Measurements from ENCODE around the gene SARDH. TPM values are rescaled to one million over a fixed set of nuclear protein-coding genes. Genes with fewer than 3 reads are reported as not detected.

The SARDH gene
- total RNA-seq, 4 donors from 2014 or later, result 2.9 to 16.4 (median 5.9) TPM

DNA sequence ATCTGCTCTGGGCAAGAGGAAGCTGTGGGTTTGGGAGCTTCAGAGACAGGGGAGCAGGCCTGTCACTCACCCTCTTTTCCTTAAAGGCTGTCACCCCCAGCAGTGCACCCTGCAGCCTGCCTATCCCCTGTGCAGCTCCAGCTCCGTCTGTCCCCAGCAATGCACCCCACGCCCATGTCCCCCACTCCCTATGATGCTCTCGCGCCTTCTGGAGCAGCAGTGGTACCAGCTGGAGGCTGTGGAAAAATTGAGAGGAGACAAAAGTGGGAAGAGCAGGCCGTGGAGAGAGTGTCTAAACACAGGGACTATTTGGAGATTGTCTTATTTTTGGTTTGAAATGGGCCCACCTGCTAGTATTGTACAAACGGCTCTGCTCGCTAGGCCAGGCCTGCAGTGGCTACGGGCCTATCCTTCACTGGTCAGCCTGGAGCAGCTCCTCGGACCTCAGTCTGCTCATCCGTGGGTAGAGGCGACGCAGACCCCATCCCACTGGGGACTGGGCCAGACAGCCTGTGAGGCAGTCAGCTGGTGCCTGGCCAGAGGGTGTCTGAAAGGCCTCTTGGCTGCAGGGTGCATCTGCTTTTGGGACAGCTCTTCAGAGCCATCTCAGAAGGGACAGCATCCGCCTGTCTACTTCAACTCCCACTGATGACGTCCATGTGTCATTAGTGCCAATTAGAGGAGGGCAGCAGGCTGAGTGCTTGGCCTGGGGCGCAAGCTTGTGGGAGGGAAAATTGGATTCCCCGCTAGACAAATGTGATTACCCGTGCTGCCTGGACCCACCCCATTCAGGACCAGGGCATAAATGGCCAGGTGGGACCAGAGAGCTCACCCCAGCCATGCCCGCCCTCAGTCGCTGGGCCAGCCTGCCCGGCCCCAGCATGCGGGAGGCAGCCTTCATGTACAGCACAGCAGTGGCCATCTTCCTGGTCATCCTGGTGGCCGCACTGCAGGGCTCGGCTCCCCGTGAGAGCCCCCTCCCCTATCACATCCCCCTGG is 102.3 kb downstream of the SARDH start, which contains the start of gene DBH:
DBH (plus strand) TSS at position 831 of the 999 bp plus-strand sequence; CDS start at position 840, 9 bp downstream.
- no peaks in the 10 kb centered on the region for H3K4me1 ChIP-seq
- H3K27ac ChIP-seq, result no peak within 1 kb of the TSS
- H3K9me3 ChIP-seq, result no peaks in the 10 kb centered on the region
- H3K36me3 ChIP-seq, result no peaks in the 10 kb centered on the region
- H3K4me3 ChIP-seq, result no peak within 1 kb of the TSS
- TF ChIP-seq CTCF (IDR thresholded peaks at IDR 0.05) (no peak), POLR2A (IDR thresholded peaks at IDR 0.05) (no peak), EP300 (IDR thresholded peaks at IDR 0.05) (no peak)
- DNase-seq (ENCODE audit: low spot score in 2 of 2), result no peak
- WGBS, 2 donors, result 89 to 90% methylated on average over 14 to 23 of the region's 24 CpGs
- peaks cover 0 to 14% of the 10 kb centered on the region in 2 donors for H3K27me3 ChIP-seq

- H3K27me3 ChIP-seq, result peaks cover 0 to 14% of the 10 kb centered on the region in 2 donors
- H3K27ac ChIP-seq, result no peak overlapping the region
- no peaks in the 10 kb centered on the region for H3K36me3 ChIP-seq
- H3K9me3 ChIP-seq, result no peaks in the 10 kb centered on the region
- 46 to 72% methylated on average over 6 of the region's 6 CpGs for WGBS, 2 donors
- no peaks in the 10 kb centered on the region for H3K4me1 ChIP-seq
- no peak overlapping the region for H3K4me3 ChIP-seq
- TF ChIP-seq CTCF (IDR thresholded peaks at IDR 0.05) (no peak), POLR2A (IDR thresholded peaks at IDR 0.05) (no peak), EP300 (IDR thresholded peaks at IDR 0.05) (no peak)
- no peak for DNase-seq (ENCODE audit: low spot score in 2 of 2)
Observed at GRCh38 chr9:133635098-133635497, 103.1 kb downstream of the SARDH start.

- peaks cover 0 to 14% of the 10 kb centered on the region in 2 donors for H3K27me3 ChIP-seq
- TF ChIP-seq POLR2A (IDR thresholded peaks at IDR 0.05), result no peak
- TF ChIP-seq EP300 (IDR thresholded peaks at IDR 0.05), result no peak
- no peak for TF ChIP-seq CTCF (IDR thresholded peaks at IDR 0.05)
Observed at GRCh38 chr9:133634081-133634691, 104.0 kb downstream of the SARDH start.

GRCh38 chr9:133633681-133634080 is 104.5 kb downstream of the SARDH start:
- 49 to 62% methylated on average over 8 of the region's 8 CpGs for WGBS, 2 donors
- no peak for TF ChIP-seq POLR2A (IDR thresholded peaks at IDR 0.05)
- no peak for TF ChIP-seq EP300 (IDR thresholded peaks at IDR 0.05)
- no peak for TF ChIP-seq CTCF (IDR thresholded peaks at IDR 0.05)
- no peaks in the 10 kb centered on the region for H3K4me1 ChIP-seq

More at GRCh38 chr9:133634081-133634691, 104.0 kb downstream of the SARDH start:
- WGBS, 2 donors, result 33 to 34% methylated on average over 24 of the region's 24 CpGs
- no peak overlapping the region for H3K27ac ChIP-seq
- no peaks in the 10 kb centered on the region for H3K9me3 ChIP-seq
- no peak for DNase-seq (ENCODE audit: low spot score in 2 of 2)
- H3K4me3 ChIP-seq, result no peak overlapping the region
- no peaks in the 10 kb centered on the region for H3K4me1 ChIP-seq
- H3K36me3 ChIP-seq, result no peaks in the 10 kb centered on the region

More at GRCh38 chr9:133633681-133634080, 104.5 kb downstream of the SARDH start:
- no peaks in the 10 kb centered on the region for H3K9me3 ChIP-seq
- no peak overlapping the region for H3K27ac ChIP-seq
- H3K4me3 ChIP-seq, result no peak overlapping the region
- H3K36me3 ChIP-seq, result no peaks in the 10 kb centered on the region
- peaks cover 0 to 14% of the 10 kb centered on the region in 2 donors for H3K27me3 ChIP-seq
- no peak for DNase-seq (ENCODE audit: low spot score in 2 of 2)

Measured in tibial nerve (tissue), 4 donors.